ENCODE measurements around the gene RAB13.

The RAB13 gene

GRCh38 chr1:153973525-153973924 is 12.6 kb downstream of the RAB13 start:
- Histone ChIP-seq H3K36me3 (ENCODE audit: insufficient read depth, low read length) (peaks cover 31% of the 10 kb centered on the region), H4K20me1 (ENCODE audit: insufficient read depth, low read length) (0 out of 2 replicates have a peak, but pooled peaks cover 3% of the 10 kb centered on the region), H3K27ac (ENCODE audit: low read length) (no peak overlapping the region), H3K9ac (ENCODE audit: low read depth, low read length) (no peak overlapping the region), H3K4me3 (ENCODE audit: low read depth in 1 of 2, low read length in 2 of 2) (no peak overlapping the region), H3K79me2 (ENCODE audit: insufficient read depth, low read length) (peaks cover 32% of the 10 kb centered on the region), H3K4me2 (ENCODE audit: insufficient read depth, low read length) (no peak overlapping the region), H3K27me3 (ENCODE audit: insufficient read depth, low read length, poor library complexity) (no peaks in the 10 kb centered on the region), H3K4me1 (ENCODE audit: insufficient read depth, low read length) (peaks cover 54% of the 10 kb centered on the region), H3K9me3 (ENCODE audit: insufficient read depth, low read length, severe bottlenecking) (no peaks in the 10 kb centered on the region), H2AFZ (ENCODE audit: low read depth, low read length) (no peak overlapping the region)
- TF ChIP-seq CTCF (IDR thresholded peaks at IDR 0.05; ENCODE audit: borderline replicate concordance, extremely low read depth, low read length, poor library complexity, severe bottlenecking) (no peak), EZH2 (IDR thresholded peaks at IDR 0.05; ENCODE audit: borderline replicate concordance, low read depth, low read length, severe bottlenecking) (no peak)
- no peak for DNase-seq
- ATAC-seq (ENCODE audit: insufficient read depth, low read depth) = no peak

GRCh38 chr1:153973071-153973470 is 13.1 kb downstream of the RAB13 start:
- peaks cover 31% of the 10 kb centered on the region for H3K36me3 ChIP-seq (ENCODE audit: insufficient read depth, low read length)
- no peak for TF ChIP-seq EZH2 (IDR thresholded peaks at IDR 0.05; ENCODE audit: borderline replicate concordance, low read depth, low read length, severe bottlenecking)
- no peak for TF ChIP-seq CTCF (IDR thresholded peaks at IDR 0.05; ENCODE audit: borderline replicate concordance, extremely low read depth, low read length, poor library complexity, severe bottlenecking)
- no peak overlapping the region for H3K4me2 ChIP-seq (ENCODE audit: insufficient read depth, low read length)
- H2AFZ ChIP-seq (ENCODE audit: low read depth, low read length) = no peak overlapping the region
- peaks cover 37% of the 10 kb centered on the region for H3K79me2 ChIP-seq (ENCODE audit: insufficient read depth, low read length)
- DNase-seq (no peak), ATAC-seq (ENCODE audit: insufficient read depth, low read depth) (no peak)
- peaks cover 54% of the 10 kb centered on the region for H3K4me1 ChIP-seq (ENCODE audit: insufficient read depth, low read length)
- no peaks in the 10 kb centered on the region for H3K27me3 ChIP-seq (ENCODE audit: insufficient read depth, low read length, poor library complexity)
- no peak overlapping the region for H3K27ac ChIP-seq (ENCODE audit: low read length)
- no peak overlapping the region for H3K9ac ChIP-seq (ENCODE audit: low read depth, low read length)
- H4K20me1 ChIP-seq (ENCODE audit: insufficient read depth, low read length) = 0 out of 2 replicates have a peak, but pooled peaks cover 3% of the 10 kb centered on the region
- no peak overlapping the region for H3K4me3 ChIP-seq (ENCODE audit: low read depth in 1 of 2, low read length in 2 of 2)
- no peaks in the 10 kb centered on the region for H3K9me3 ChIP-seq (ENCODE audit: insufficient read depth, low read length, severe bottlenecking)

GRCh38 chr1:153970346-153970745 is 15.8 kb downstream of the RAB13 start:
- Histone ChIP-seq H3K9ac (ENCODE audit: low read depth, low read length) (no peak overlapping the region), H3K4me3 (ENCODE audit: low read depth in 1 of 2, low read length in 2 of 2) (no peak overlapping the region), H3K27me3 (ENCODE audit: insufficient read depth, low read length, poor library complexity) (no peaks in the 10 kb centered on the region), H3K36me3 (ENCODE audit: insufficient read depth, low read length) (peaks cover 22% of the 10 kb centered on the region), H3K9me3 (ENCODE audit: insufficient read depth, low read length, severe bottlenecking) (no peaks in the 10 kb centered on the region), H4K20me1 (ENCODE audit: insufficient read depth, low read length) (no peaks in the 10 kb centered on the region), H3K4me1 (ENCODE audit: insufficient read depth, low read length) (peaks cover 53% of the 10 kb centered on the region), H2AFZ (ENCODE audit: low read depth, low read length) (no peak overlapping the region), H3K27ac (ENCODE audit: low read length) (no peak overlapping the region), H3K4me2 (ENCODE audit: insufficient read depth, low read length) (no peak overlapping the region), H3K79me2 (ENCODE audit: insufficient read depth, low read length) (peaks cover 35% of the 10 kb centered on the region)
- DNase-seq (no peak), ATAC-seq (ENCODE audit: insufficient read depth, low read depth) (no peak)
- TF ChIP-seq CTCF (IDR thresholded peaks at IDR 0.05; ENCODE audit: borderline replicate concordance, extremely low read depth, low read length, poor library complexity, severe bottlenecking) = no peak
- no peak for TF ChIP-seq EZH2 (IDR thresholded peaks at IDR 0.05; ENCODE audit: borderline replicate concordance, low read depth, low read length, severe bottlenecking)

GRCh38 chr1:153968972-153969371 is 17.2 kb downstream of the RAB13 start:
- peak overlapping the region; percentile 93 for H3K4me2 ChIP-seq (ENCODE audit: insufficient read depth, low read length)

More at GRCh38 chr1:153968972-153969371, 17.2 kb downstream of the RAB13 start:
- no peak overlapping the region for H2AFZ ChIP-seq (ENCODE audit: low read depth, low read length)
- H3K4me3 ChIP-seq (ENCODE audit: low read depth in 1 of 2, low read length in 2 of 2) = peak overlapping the region in 1 of 2 experiments; percentile 81; a peak in 1 of 4 replicates
- H3K27me3 ChIP-seq (ENCODE audit: insufficient read depth, low read length, poor library complexity) = no peaks in the 10 kb centered on the region
- TF ChIP-seq CTCF (IDR thresholded peaks at IDR 0.05; ENCODE audit: borderline replicate concordance, extremely low read depth, low read length, poor library complexity, severe bottlenecking) = no peak
- TF ChIP-seq EZH2 (IDR thresholded peaks at IDR 0.05; ENCODE audit: borderline replicate concordance, low read depth, low read length, severe bottlenecking) = no peak
- H4K20me1 ChIP-seq (ENCODE audit: insufficient read depth, low read length) = no peaks in the 10 kb centered on the region
- H3K9me3 ChIP-seq (ENCODE audit: insufficient read depth, low read length, severe bottlenecking) = no peaks in the 10 kb centered on the region
- peaks cover 41% of the 10 kb centered on the region for H3K79me2 ChIP-seq (ENCODE audit: insufficient read depth, low read length)
- peaks cover 61% of the 10 kb centered on the region for H3K4me1 ChIP-seq (ENCODE audit: insufficient read depth, low read length)
- H3K9ac ChIP-seq (ENCODE audit: low read depth, low read length) = peak overlapping the region; percentile 69
- ATAC-seq (ENCODE audit: insufficient read depth, low read depth) (no peak), DNase-seq (no peak)
- H3K27ac ChIP-seq (ENCODE audit: low read length) = no peak overlapping the region
- peaks cover 9% of the 10 kb centered on the region for H3K36me3 ChIP-seq (ENCODE audit: insufficient read depth, low read length)

All from DND-41 (cell line).